Measurements from ENCODE around the gene METTL8. TPM values are rescaled to one million over a fixed set of nuclear protein-coding genes. Genes with fewer than 3 reads are reported as not detected.

Gene METTL8
- total RNA-seq, 4 donors from 2014 or later, result 11.4 to 107 (median 15.2) TPM

GRCh38 chr2:171409436-171409971 lies 24.3 kb downstream of the METTL8 start:
- TF ChIP-seq CTCF (IDR thresholded peaks at IDR 0.05) (no peak), POLR2A (IDR thresholded peaks at IDR 0.05) (no peak)
- H3K4me1 ChIP-seq, result no peaks in the 10 kb centered on the region
- no peaks in the 10 kb centered on the region for H3K36me3 ChIP-seq
- no peaks in the 10 kb centered on the region for H3K27me3 ChIP-seq
- no peaks in the 10 kb centered on the region for H3K9me3 ChIP-seq
- DNase-seq, result no peak
- H3K4me3 ChIP-seq, result peak overlapping the region in 1 of 4 donors; percentile 4
- no peak overlapping the region for H3K27ac ChIP-seq

- Histone ChIP-seq H3K36me3 (no peaks in the 10 kb centered on the region), H3K27ac (no peak overlapping the region), H3K27me3 (no peaks in the 10 kb centered on the region), H3K9me3 (no peaks in the 10 kb centered on the region), H3K4me3 (no peak overlapping the region), H3K4me1 (no peaks in the 10 kb centered on the region)
- no peak for TF ChIP-seq CTCF (IDR thresholded peaks at IDR 0.05)
- no peak for TF ChIP-seq POLR2A (IDR thresholded peaks at IDR 0.05)
- DNase-seq, result no peak
These were observed 26.1 kb downstream of the METTL8 start for GRCh38 chr2:171407676-171408044.

GRCh38 chr2:171407030-171407675 lies 26.6 kb downstream of the METTL8 start:
- TF ChIP-seq CTCF (IDR thresholded peaks at IDR 0.05), result no peak
- TF ChIP-seq POLR2A (IDR thresholded peaks at IDR 0.05), result no peak
- DNase-seq, result no peak
- H3K27ac ChIP-seq, result peak overlapping the region in 1 of 4 donors; percentile 34
- H3K27me3 ChIP-seq, result no peaks in the 10 kb centered on the region
- H3K9me3 ChIP-seq, result no peaks in the 10 kb centered on the region
- no peak overlapping the region for H3K4me3 ChIP-seq
- no peaks in the 10 kb centered on the region for H3K36me3 ChIP-seq
- no peaks in the 10 kb centered on the region for H3K4me1 ChIP-seq

GRCh38 chr2:171406044-171406443 lies 27.7 kb downstream of the METTL8 start:
- no peaks in the 10 kb centered on the region for H3K4me1 ChIP-seq
- no peak overlapping the region for H3K27ac ChIP-seq
- H3K4me3 ChIP-seq, result no peak overlapping the region
- no peak for TF ChIP-seq POLR2A (IDR thresholded peaks at IDR 0.05)
- TF ChIP-seq CTCF (IDR thresholded peaks at IDR 0.05), result no peak
- H3K27me3 ChIP-seq, result no peaks in the 10 kb centered on the region
- DNase-seq, result no peak
- no peaks in the 10 kb centered on the region for H3K36me3 ChIP-seq
- peaks cover 0 to 5% (median 0%) of the 10 kb centered on the region in 4 donors for H3K9me3 ChIP-seq

GRCh38 chr2:171405546-171405945 lies 28.2 kb downstream of the METTL8 start:
- Histone ChIP-seq H3K27ac (no peak overlapping the region), H3K4me1 (no peaks in the 10 kb centered on the region), H3K9me3 (peaks cover 0 to 5% (median 0%) of the 10 kb centered on the region in 4 donors), H3K27me3 (no peaks in the 10 kb centered on the region), H3K4me3 (no peak overlapping the region), H3K36me3 (no peaks in the 10 kb centered on the region)
- DNase-seq, result no peak
- no peak for TF ChIP-seq POLR2A (IDR thresholded peaks at IDR 0.05)
- TF ChIP-seq CTCF (IDR thresholded peaks at IDR 0.05), result no peak
